A549 (cell line): ENCODE data around the gene IFRD2. TPM values are rescaled to one million over a fixed set of nuclear protein-coding genes. Genes with fewer than 3 reads are reported as not detected.

Source experiments
- ATAC-seq, 2 experiments: fragments of 200-7000 bp in 1 of 2; fragments of >200 bp in 1 of 2; cut with Nextera tagmentation in 1 of 2; cut with Tn5 transposase in 1 of 2; 3 replicates each; pipeline versions ENCODE4 v1.8.0 to v1.9.1; 2018 to 2020; ENCODE audit warnings: mild to moderate bottlenecking in 1 of 2, moderate library complexity in 1 of 2
- CTCF ChIA-PET: fragments of 300-600 bp; sonication (Branson Sonifier 250); formaldehyde crosslinking; extraction: SDS; loops from one replicate; lab custom pipeline; 2021; ENCODE audit warnings: antibody characterized with exemption, inconsistent platforms; lab: Yijun Ruan, JAX
- POLR2A ChIA-PET: fragments of 350-600 bp; formaldehyde crosslinking; extraction: SDS; loops from one replicate; lab custom pipeline; 2021; ENCODE audit warnings: antibody characterized with exemption, inconsistent platforms; lab: Yijun Ruan, JAX
- DNase-seq, 2 experiments: peaks; one replicate each; pipeline versions ENCODE4 v3.0.0 to v3.0.0-alpha.2; 2011 to 2016; ENCODE audit warnings: low read depth in 1 of 2, low spot score in 1 of 2
- FAIRE-seq: peaks from 2 replicates; lab custom pipeline; 2011; peaks lifted over from hg19 to GRCh38; lab: Jason Lieb, UNC
- H3K27ac ChIP-seq, 2 experiments: fragments of >200 bp; sonication (Bioruptor Twin); formaldehyde crosslinking; 3 replicates each; pipeline ENCODE4 v1.5.1; 2016 to 2017
- H3K4me1 ChIP-seq: fragments of >200 bp; sonication (Bioruptor Twin); formaldehyde crosslinking; 3 replicates; pipeline ENCODE4 v1.6.1; 2016
- H3K4me2 ChIP-seq: fragments of >200 bp; sonication (Bioruptor Twin); formaldehyde crosslinking; 3 replicates; pipeline ENCODE4 v1.6.1; 2016
- H3K4me3 ChIP-seq: fragments of >200 bp; sonication (Bioruptor Twin); formaldehyde crosslinking; 3 replicates; pipeline ENCODE4 v1.5.1; 2016
- H3K9me3 ChIP-seq: fragments of >200 bp; sonication (Bioruptor Twin); formaldehyde crosslinking; 3 replicates; pipeline ENCODE4 v1.6.1; 2016
- CBX8 ChIP-seq: fragments of 200-600 bp; sonication (generic); IDR thresholded peaks from 2 replicates; pipeline ENCODE4 v1.6.1; 2016
- CEBPB ChIP-seq, 2 experiments: fragments of >200 bp in 1 of 2; sonication (Bioruptor Twin) in 1 of 2; formaldehyde crosslinking in 1 of 2; IDR thresholded peaks; 2 replicates each; pipeline ENCODE4 v1.6.1; 2012 to 2016
- CHD4 ChIP-seq: fragments of 200-600 bp; sonication (generic); IDR thresholded peaks from 2 replicates; pipeline ENCODE4 v1.6.1; 2016; ENCODE audit warnings: antibody characterized with exemption, mild to moderate bottlenecking, borderline replicate concordance
- EHF ChIP-seq: fragments of 250-450 bp; sonication (Bioruptor Pico); IDR thresholded peaks from 2 replicates; pipeline ENCODE4 v1.5.0; 2020; ENCODE audit warnings: mild to moderate bottlenecking
- EHMT2 ChIP-seq: fragments of 200-600 bp; sonication (generic); IDR thresholded peaks from 2 replicates; pipeline ENCODE4 v1.6.1; 2016; ENCODE audit warnings: antibody characterized with exemption, low read depth, mild to moderate bottlenecking, moderate library complexity
- ESRRA ChIP-seq: fragments of 150-350 bp; IDR thresholded peaks from 2 replicates; pipeline ENCODE4 v1.6.1; 2014; ENCODE audit warnings: mild to moderate bottlenecking, low read length, borderline replicate concordance
- FOSB ChIP-seq: fragments of 250-450 bp; sonication (Bioruptor Pico); IDR thresholded peaks from 2 replicates; pipeline ENCODE4 v1.5.0; 2020; ENCODE audit warnings: mild to moderate bottlenecking, moderate library complexity
- FOSL2 ChIP-seq, 2 experiments: fragments of 450-650 bp in 1 of 2; fragments of >200 bp in 1 of 2; sonication (Bioruptor Twin) in 1 of 2; formaldehyde crosslinking; IDR thresholded peaks; 2 replicates each; pipeline versions ENCODE4 v1.5.0 to v1.6.1; 2016 to 2020; ENCODE audit warnings: mild to moderate bottlenecking in 1 of 2, moderate library complexity in 1 of 2
- FOXS1 ChIP-seq: fragments of 250-450 bp; sonication (Bioruptor Pico); IDR thresholded peaks from 2 replicates; pipeline ENCODE4 v1.5.0; 2020; ENCODE audit warnings: mild to moderate bottlenecking, moderate library complexity
- GATA3 ChIP-seq: IDR thresholded peaks from 2 replicates; pipeline ENCODE4 v1.6.1; 2012; ENCODE audit warnings: borderline replicate concordance
- HOXA7 ChIP-seq: fragments of 250-450 bp; sonication (Bioruptor Pico); IDR thresholded peaks from 2 replicates; pipeline ENCODE4 v1.5.0; 2020; ENCODE audit warnings: mild to moderate bottlenecking, moderate library complexity
- MAFK ChIP-seq: fragments of 450-650 bp; IDR thresholded peaks from 2 replicates; pipeline ENCODE4 v1.6.1; 2014; ENCODE audit not compliant: partially characterized antibody
- MYC ChIP-seq: IDR thresholded peaks from 2 replicates; pipeline ENCODE4 v1.6.1; 2012; ENCODE audit warnings: mild to moderate bottlenecking, inconsistent platforms, low read length, improper control_type of control experiment, borderline replicate concordance
- PHF8 ChIP-seq: fragments of 200-600 bp; sonication (generic); IDR thresholded peaks from 2 replicates; pipeline ENCODE4 v1.6.1; 2016; ENCODE audit warnings: low read depth, mild to moderate bottlenecking, antibody characterized with exemption, moderate library complexity, borderline replicate concordance
- POLR2A ChIP-seq: IDR thresholded peaks from 2 replicates; pipeline ENCODE4 v1.6.1; 2012; ENCODE audit warnings: mild to moderate bottlenecking, low read length
- RCOR1 ChIP-seq: fragments of 150-350 bp; IDR thresholded peaks from 2 replicates; pipeline ENCODE4 v1.6.1; 2014; ENCODE audit warnings: antibody characterized with exemption, low read length, low read depth
- WGBS: methylation state at CpG from one replicate; pipeline ENCODE4 v1.1.6; 2017; ENCODE audit errors: missing lambda C conversion rate; 5-methylcytosine and 5-hydroxymethylcytosine counted together
- polyA plus RNA-seq, 4 experiments: library from polyadenylated mRNA; depleted of rRNA in 3 of 4; stranded (reverse); fragments of >200 nt; fragmentation: RNase III in 1 of 4; extraction: RNeasy Plus Mini Kit Qiagen cat#74134 plus additional on column Dnase treatment in 1 of 4; gene quantifications; 2 replicates in 3 of 4; 3 replicates in 1 of 4; pipeline ENCODE4 v1.2.3, GENCODE V29; 2011 to 2017
- TF ChIP-seq, protein P1 (sequence below): fragments of >200 bp; sonication (Bioruptor Twin); formaldehyde crosslinking; IDR thresholded peaks from 2 replicates; pipeline ENCODE4 v1.6.1; 2016
- TF ChIP-seq, protein P2 (sequence below): IDR thresholded peaks from 2 replicates; pipeline ENCODE4 v1.6.1; 2012; ENCODE audit warnings: low read depth, borderline replicate concordance
- TF ChIP-seq, protein P3 (sequence below): fragments of 250-450 bp; sonication (Bioruptor Pico); IDR thresholded peaks from 2 replicates; pipeline ENCODE4 v1.5.0; 2020; ENCODE audit warnings: low read depth, mild to moderate bottlenecking, moderate library complexity
- TF ChIP-seq, protein P4 (sequence below): fragments of 250-450 bp; sonication (Bioruptor Pico); IDR thresholded peaks from 2 replicates; pipeline ENCODE4 v1.5.0; 2021; ENCODE audit warnings: mild to moderate bottlenecking, moderate library complexity, borderline replicate concordance

IFRD2 gene
- polyA plus RNA-seq, 2 of the 4 experiments (the other 2 are of a cell fraction), result 42.2 to 79.7 TPM

DNA sequence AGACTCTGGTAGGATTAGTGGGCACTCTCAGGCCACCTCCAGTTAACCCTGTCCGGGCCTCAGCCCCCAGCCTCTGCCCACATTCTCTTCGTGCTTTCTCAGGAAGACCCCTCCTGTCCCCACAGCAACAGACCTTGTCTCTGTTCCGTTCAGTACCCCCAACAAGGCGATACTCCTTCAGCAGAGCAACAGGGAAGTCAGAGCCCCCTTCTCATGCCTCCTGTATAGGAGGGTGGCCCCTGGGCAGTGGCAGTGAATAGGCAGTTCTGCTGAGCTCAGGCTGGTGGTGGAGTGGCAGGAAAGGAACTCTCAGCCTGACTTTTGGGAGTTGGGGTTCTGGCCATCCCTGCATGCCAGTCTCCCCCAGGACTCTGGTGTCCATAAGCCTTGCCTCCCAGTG is 22.8 kb downstream of the IFRD2 start:
- ChIA-PET POLR2A (interaction anchor here (2.1 to 2.5 kb wide), 2 partner anchors 10 to 23 kb away, joined by 4 to 10 read pairs; no protein-coding TSS in a partner anchor), CTCF (interaction anchor here (0.9 to 7.4 kb wide), 6 partner anchors 9 to 149 kb away, joined by 3 to 60 read pairs (median 7); no protein-coding TSS in a partner anchor)
- Histone ChIP-seq H3K4me3 (peak overlapping the region; percentile 42), H3K9me3 (no peaks in the 10 kb centered on the region), H3K27ac (peak overlapping the region; percentile 79 to 94), H3K4me2 (peak overlapping the region; percentile 98), H3K4me1 (peaks cover 75% of the 10 kb centered on the region)
- FAIRE-seq, result no peak
- DNase-seq, result no peak
- TF ChIP-seq CBX8, result no peak
- TF ChIP-seq PHF8, result no peak
- TF ChIP-seq EHF (CRISPR knock-in tag), result no peak
- TF ChIP-seq CEBPB (IDR thresholded peaks at IDR 0.05), result no peak
- no peak for TF ChIP-seq POLR2A
- TF ChIP-seq, protein P1, sequence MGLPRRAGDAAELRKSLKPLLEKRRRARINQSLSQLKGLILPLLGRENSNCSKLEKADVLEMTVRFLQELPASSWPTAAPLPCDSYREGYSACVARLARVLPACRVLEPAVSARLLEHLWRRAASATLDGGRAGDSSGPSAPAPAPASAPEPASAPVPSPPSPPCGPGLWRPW, result no peak
- TF ChIP-seq CHD4, result no peak
- TF ChIP-seq FOXS1 (CRISPR knock-in tag), result no peak
- TF ChIP-seq RCOR1, result no peak
- TF ChIP-seq, protein P2, sequence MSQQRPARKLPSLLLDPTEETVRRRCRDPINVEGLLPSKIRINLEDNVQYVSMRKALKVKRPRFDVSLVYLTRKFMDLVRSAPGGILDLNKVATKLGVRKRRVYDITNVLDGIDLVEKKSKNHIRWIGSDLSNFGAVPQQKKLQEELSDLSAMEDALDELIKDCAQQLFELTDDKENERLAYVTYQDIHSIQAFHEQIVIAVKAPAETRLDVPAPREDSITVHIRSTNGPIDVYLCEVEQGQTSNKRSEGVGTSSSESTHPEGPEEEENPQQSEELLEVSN, result no peak
- TF ChIP-seq, protein P3, sequence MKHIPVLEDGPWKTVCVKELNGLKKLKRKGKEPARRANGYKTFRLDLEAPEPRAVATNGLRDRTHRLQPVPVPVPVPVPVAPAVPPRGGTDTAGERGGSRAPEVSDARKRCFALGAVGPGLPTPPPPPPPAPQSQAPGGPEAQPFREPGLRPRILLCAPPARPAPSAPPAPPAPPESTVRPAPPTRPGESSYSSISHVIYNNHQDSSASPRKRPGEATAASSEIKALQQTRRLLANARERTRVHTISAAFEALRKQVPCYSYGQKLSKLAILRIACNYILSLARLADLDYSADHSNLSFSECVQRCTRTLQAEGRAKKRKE, result no peak
- no peak for TF ChIP-seq EHMT2
- no peak for TF ChIP-seq MAFK
- no peak for TF ChIP-seq FOSB (CRISPR knock-in tag)
- no peak for TF ChIP-seq FOSL2 (IDR thresholded peaks at IDR 0.05)
- TF ChIP-seq FOSL2 (CRISPR knock-in tag; IDR thresholded peaks at IDR 0.05), result no peak
- WGBS, result 90% methylated on average over 2 of the region's 4 CpGs
- no peak for ATAC-seq

DNA sequence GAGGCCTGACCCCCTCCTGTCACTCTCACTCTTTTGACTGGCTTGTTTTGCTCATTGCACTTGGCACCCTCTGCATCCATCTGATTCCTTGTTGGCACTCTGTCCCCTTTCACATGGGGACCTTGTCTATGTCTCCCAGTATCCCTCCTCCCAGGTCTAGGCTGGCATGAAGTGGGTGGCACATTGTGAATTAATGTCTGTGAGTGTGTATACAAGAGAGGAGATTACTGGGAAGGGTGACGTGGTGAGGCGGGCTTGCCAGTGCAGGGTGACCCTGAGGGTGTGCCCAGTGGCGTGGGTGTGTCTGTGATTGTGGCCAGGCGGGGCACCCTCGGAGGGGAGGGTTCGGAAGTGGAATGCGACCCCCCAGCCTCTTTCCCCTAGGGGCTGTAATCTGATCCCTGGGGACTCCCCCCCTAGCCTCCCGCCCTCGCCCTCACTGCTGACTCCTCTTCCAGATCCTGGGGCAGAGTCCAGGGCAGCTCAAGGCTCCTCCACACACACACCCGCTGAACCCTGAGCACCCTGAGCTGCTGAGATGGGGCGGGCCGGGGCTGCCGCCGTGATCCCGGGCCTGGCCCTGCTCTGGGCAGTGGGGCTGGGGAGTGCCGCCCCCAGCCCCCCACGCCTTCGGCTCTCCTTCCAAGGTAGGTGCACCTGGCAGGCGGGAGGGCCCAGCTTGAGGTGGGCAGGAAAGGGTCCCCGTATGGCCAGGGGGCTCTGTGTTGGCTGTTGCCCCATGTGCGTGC is 23.4 kb downstream of the IFRD2 start, which contains the start of gene SEMA3B:
Gene SEMA3B (plus strand): TSS at position 445 of the 749 bp plus-strand sequence. CDS start 94 bp downstream, at position 539.
- Histone ChIP-seq H3K4me1 (peaks cover 81% of the 10 kb centered on the region), H3K4me3 (peak within 1 kb of the TSS; percentile 42), H3K9me3 (no peaks in the 10 kb centered on the region), H3K27ac (peak within 1 kb of the TSS; percentile 79 to 94)
- WGBS, result 65% methylated on average over 2 of the region's 21 CpGs
- ATAC-seq (peak; percentile 42 to 57; a peak in 5 of 6 replicates), DNase-seq (peak; percentile 48 to 73), FAIRE-seq (no peak)
- POLR2A ChIA-PET, result interaction anchor here (0.7 to 2.5 kb wide), 3 partner anchors 9 to 33 kb away, joined by 4 to 10 read pairs (median 4); partner anchors contain the start of gene GNAI2
- TF ChIP-seq GATA3, result peak; percentile 35; the same call in 1 of the 2 replicates
- TF ChIP-seq, protein P4, sequence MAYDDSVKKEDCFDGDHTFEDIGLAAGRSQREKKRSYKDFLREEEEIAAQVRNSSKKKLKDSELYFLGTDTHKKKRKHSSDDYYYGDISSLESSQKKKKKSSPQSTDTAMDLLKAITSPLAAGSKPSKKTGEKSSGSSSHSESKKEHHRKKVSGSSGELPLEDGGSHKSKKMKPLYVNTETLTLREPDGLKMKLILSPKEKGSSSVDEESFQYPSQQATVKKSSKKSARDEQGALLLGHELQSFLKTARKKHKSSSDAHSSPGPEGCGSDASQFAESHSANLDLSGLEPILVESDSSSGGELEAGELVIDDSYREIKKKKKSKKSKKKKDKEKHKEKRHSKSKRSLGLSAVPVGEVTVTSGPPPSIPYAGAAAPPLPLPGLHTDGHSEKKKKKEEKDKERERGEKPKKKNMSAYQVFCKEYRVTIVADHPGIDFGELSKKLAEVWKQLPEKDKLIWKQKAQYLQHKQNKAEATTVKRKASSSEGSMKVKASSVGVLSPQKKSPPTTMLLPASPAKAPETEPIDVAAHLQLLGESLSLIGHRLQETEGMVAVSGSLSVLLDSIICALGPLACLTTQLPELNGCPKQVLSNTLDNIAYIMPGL (CRISPR knock-in tag), result no peak
- TF ChIP-seq, all 56 proteins: peak for 1
- peak within 1 kb of the TSS; percentile 98 for H3K4me2 ChIP-seq
- CTCF ChIA-PET, result interaction anchor here (0.9 to 7.4 kb wide), 7 partner anchors 9 to 76 kb away, joined by 4 to 60 read pairs (median 9); no protein-coding TSS in a partner anchor

DNA sequence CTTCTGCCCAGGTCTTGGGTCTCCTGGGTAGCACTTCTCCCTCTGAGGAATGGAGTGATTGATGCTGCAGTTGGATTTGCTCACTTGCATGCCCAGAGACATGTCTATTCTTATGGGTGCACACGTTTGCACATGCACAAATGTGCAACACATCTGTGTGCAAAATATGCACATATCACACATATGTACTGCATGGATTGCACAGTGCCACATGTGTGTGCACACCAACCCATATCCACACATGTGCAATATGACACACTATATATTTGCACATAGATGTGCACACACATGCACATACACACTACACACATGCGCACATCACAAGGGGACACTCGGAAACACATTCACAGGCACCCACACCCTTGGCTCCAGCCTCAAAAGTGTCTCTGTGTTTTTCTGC is 24.0 kb downstream of the IFRD2 start:
- Histone ChIP-seq H3K9me3 (no peaks in the 10 kb centered on the region), H3K4me3 (no peak overlapping the region), H3K4me2 (peak overlapping the region; percentile 98), H3K4me1 (peaks cover 84% of the 10 kb centered on the region), H3K27ac (peak overlapping the region; percentile 79 to 94; a peak in 5 of 6 replicates)
- FAIRE-seq (no peak), DNase-seq (no peak), ATAC-seq (no peak)
- WGBS, result 42% methylated on average over 3 of the region's 3 CpGs
- ChIA-PET CTCF (interaction anchor here (1.5 to 7.4 kb wide), 6 partner anchors 12 to 76 kb away, joined by 6 to 60 read pairs (median 10); no protein-coding TSS in a partner anchor), POLR2A (interaction anchor here (2.1 kb wide), 1 partner anchor 22 kb away, joined by 4 read pairs; no protein-coding TSS in a partner anchor)
- no peak for TF ChIP-seq HOXA7 (CRISPR knock-in tag)
- no peak for TF ChIP-seq MYC
- TF ChIP-seq ESRRA, result no peak
